ENCODE results near the gene ALOX15. TPM values are rescaled to one million over a fixed set of nuclear protein-coding genes. Genes with fewer than 3 reads are reported as not detected.
"Not testable (repeated sequence)": the region's sequence is repeated elsewhere in the genome, so short reads cannot be mapped to it uniquely, and the experiment has no call there.

ALOX15 gene
- total RNA-seq, 4 donors from 2014 or later: not detected

- Histone ChIP-seq H3K4me1 (peaks cover 0 to 12% (median 2%) of the 10 kb centered on the region in 4 donors), H3K9me3 (no peaks in the 10 kb centered on the region), H3K4me3 (no peak overlapping the region), H3K27ac (no peak overlapping the region), H3K36me3 (no peaks in the 10 kb centered on the region), H3K27me3 (peaks cover 0 to 5% of the 10 kb centered on the region in 2 donors)
- TF ChIP-seq EP300 (IDR thresholded peaks at IDR 0.05): no peak
- TF ChIP-seq POLR2A (IDR thresholded peaks at IDR 0.05): no peak
- TF ChIP-seq CTCF (IDR thresholded peaks at IDR 0.05): no peak
- no peak for DNase-seq (ENCODE audit: low spot score in 2 of 2)
- 73 to 75% methylated on average over 6 to 11 of the region's 14 CpGs for WGBS, 2 donors
These were observed 48.5 kb downstream of the ALOX15 start for GRCh38 chr17:4593021-4593421.

GRCh38 chr17:4592240-4593005, 49.1 kb downstream of the ALOX15 start:
- H3K4me3 ChIP-seq: no peak overlapping the region
- H3K9me3 ChIP-seq: no peaks in the 10 kb centered on the region
- no peaks in the 10 kb centered on the region for H3K36me3 ChIP-seq
- 84% methylated on average over 10 to 11 of the region's 11 CpGs for WGBS, 2 donors
- peaks cover 0 to 11% (median 2%) of the 10 kb centered on the region in 4 donors for H3K4me1 ChIP-seq
- H3K27me3 ChIP-seq: peaks cover 0 to 5% of the 10 kb centered on the region in 2 donors
- DNase-seq (ENCODE audit: low spot score in 2 of 2): no peak
- TF ChIP-seq EP300 (IDR thresholded peaks at IDR 0.05) (no peak), CTCF (IDR thresholded peaks at IDR 0.05) (no peak), POLR2A (IDR thresholded peaks at IDR 0.05) (no peak)
- no peak overlapping the region for H3K27ac ChIP-seq

- H3K27ac ChIP-seq: no peak overlapping the region
- H3K36me3 ChIP-seq: no peaks in the 10 kb centered on the region
- no peaks in the 10 kb centered on the region for H3K27me3 ChIP-seq
- WGBS, 2 donors: 54 to 56% methylated on average over 5 to 12 of the region's 12 CpGs
- H3K4me3 ChIP-seq: no peak overlapping the region
- peaks cover 0 to 11% (median 2%) of the 10 kb centered on the region in 4 donors for H3K4me1 ChIP-seq
- TF ChIP-seq POLR2A (IDR thresholded peaks at IDR 0.05) (no peak), EP300 (IDR thresholded peaks at IDR 0.05) (no peak), CTCF (IDR thresholded peaks at IDR 0.05) (no peak)
- no peaks in the 10 kb centered on the region for H3K9me3 ChIP-seq
- DNase-seq (ENCODE audit: low spot score in 2 of 2): no peak
These were observed 49.9 kb downstream of the ALOX15 start for GRCh38 chr17:4591529-4591928.

GRCh38 chr17:4590981-4591453, 50.5 kb downstream of the ALOX15 start:
- no peak for DNase-seq (ENCODE audit: low spot score in 2 of 2)
- Histone ChIP-seq H3K36me3 (no peaks in the 10 kb centered on the region), H3K27ac (no peak overlapping the region), H3K27me3 (peaks cover 0 to 2% of the 10 kb centered on the region in 2 donors), H3K4me1 (peaks cover 0 to 11% (median 2%) of the 10 kb centered on the region in 4 donors), H3K4me3 (no peak overlapping the region), H3K9me3 (no peaks in the 10 kb centered on the region)
- TF ChIP-seq EP300 (IDR thresholded peaks at IDR 0.05): no peak
- no peak for TF ChIP-seq CTCF (IDR thresholded peaks at IDR 0.05)
- TF ChIP-seq POLR2A (IDR thresholded peaks at IDR 0.05): no peak
- WGBS, 2 donors: 48 to 69% methylated on average over 4 to 9 of the region's 10 CpGs

- WGBS, 2 donors: 73 to 77% methylated on average over 11 of the region's 11 CpGs
- not testable (repeated sequence) for H3K36me3 ChIP-seq; H3K9me3 ChIP-seq; H3K4me1 ChIP-seq; H3K4me3 ChIP-seq; DNase-seq (ENCODE audit: low spot score in 2 of 2); H3K27ac ChIP-seq
- H3K27me3 ChIP-seq: peaks cover 0 to 11% of the 10 kb centered on the region in 2 donors
These were observed 51.4 kb downstream of the ALOX15 start for GRCh38 chr17:4590042-4590441.
